ENCODE measurements around the gene AGBL5. TPM values are rescaled to one million over a fixed set of nuclear protein-coding genes. Genes with fewer than 3 reads are reported as not detected.

AGBL5 gene
- total RNA-seq, 1 donor from 2014 or later, result 68.3 TPM

DNA sequence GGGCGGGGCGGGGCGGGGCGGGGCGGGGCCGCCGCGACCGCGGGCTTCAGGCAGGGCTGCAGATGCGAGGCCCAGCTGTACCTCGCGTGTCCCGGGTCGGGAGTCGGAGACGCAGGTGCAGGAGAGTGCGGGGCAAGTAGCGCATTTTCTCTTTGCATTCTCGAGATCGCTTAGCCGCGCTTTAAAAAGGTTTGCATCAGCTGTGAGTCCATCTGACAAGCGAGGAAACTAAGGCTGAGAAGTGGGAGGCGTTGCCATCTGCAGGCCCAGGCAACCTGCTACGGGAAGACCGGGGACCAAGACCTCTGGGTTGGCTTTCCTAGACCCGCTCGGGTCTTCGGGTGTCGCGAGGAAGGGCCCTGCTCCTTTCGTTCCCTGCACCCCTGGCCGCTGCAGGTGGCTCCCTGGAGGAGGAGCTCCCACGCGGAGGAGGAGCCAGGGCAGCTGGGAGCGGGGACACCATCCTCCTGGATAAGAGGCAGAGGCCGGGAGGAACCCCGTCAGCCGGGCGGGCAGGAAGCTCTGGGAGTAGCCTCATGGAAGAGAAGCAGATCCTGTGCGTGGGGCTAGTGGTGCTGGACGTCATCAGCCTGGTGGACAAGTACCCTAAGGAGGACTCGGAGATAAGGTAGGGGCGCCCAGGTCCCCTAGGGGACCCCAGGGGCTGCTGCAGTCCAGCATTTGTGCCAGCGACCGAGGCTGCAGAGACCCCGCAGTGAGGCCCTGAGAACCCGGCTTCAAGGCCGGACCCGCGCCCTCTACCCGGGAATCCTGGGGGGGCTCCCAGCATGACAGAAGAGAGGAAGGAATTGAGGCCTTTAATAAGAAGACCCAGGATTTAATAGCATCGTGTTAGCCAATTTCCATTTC is 35.5 kb downstream of the AGBL5 start, which contains the start of gene KHK:
Gene KHK, plus strand, starts transcription at position 49 of the 870 bp plus-strand sequence. Its CDS starts 488 bp downstream, at position 537.
- peak within 1 kb of the TSS; percentile 49 for H3K9ac ChIP-seq
- peak within 1 kb of the TSS; percentile 61 for H3K4me3 ChIP-seq
- no peaks in the 10 kb centered on the region for H3K36me3 Mint-ChIP-seq
- no peaks in the 10 kb centered on the region for H3K9me3 Mint-ChIP-seq
- peak; percentile 72 for DNase-seq (ENCODE audit: low spot score)
- TF ChIP-seq EZH2 (IDR thresholded peaks at IDR 0.05) (no peak), EZH2phosphoT487 (IDR thresholded peaks at IDR 0.05) (no peak)
- TF ChIP-seq, protein P1, sequence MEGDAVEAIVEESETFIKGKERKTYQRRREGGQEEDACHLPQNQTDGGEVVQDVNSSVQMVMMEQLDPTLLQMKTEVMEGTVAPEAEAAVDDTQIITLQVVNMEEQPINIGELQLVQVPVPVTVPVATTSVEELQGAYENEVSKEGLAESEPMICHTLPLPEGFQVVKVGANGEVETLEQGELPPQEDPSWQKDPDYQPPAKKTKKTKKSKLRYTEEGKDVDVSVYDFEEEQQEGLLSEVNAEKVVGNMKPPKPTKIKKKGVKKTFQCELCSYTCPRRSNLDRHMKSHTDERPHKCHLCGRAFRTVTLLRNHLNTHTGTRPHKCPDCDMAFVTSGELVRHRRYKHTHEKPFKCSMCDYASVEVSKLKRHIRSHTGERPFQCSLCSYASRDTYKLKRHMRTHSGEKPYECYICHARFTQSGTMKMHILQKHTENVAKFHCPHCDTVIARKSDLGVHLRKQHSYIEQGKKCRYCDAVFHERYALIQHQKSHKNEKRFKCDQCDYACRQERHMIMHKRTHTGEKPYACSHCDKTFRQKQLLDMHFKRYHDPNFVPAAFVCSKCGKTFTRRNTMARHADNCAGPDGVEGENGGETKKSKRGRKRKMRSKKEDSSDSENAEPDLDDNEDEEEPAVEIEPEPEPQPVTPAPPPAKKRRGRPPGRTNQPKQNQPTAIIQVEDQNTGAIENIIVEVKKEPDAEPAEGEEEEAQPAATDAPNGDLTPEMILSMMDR (IDR thresholded peaks at IDR 0.05), result no peak
- peaks cover 10% of the 10 kb centered on the region for H3K4me1 ChIP-seq
- peaks cover 3% of the 10 kb centered on the region for H3K79me2 ChIP-seq (ENCODE audit: low read depth)
- no peaks in the 10 kb centered on the region for H3K9me3 ChIP-seq (ENCODE audit: low read depth)
- no peak within 1 kb of the TSS for H3K27ac ChIP-seq
- no peaks in the 10 kb centered on the region for H3K36me3 ChIP-seq
- peaks cover 19% of the 10 kb centered on the region for H3K27me3 ChIP-seq
- no peaks in the 10 kb centered on the region for H4K20me1 ChIP-seq (ENCODE audit: low read depth)
- H3F3A ChIP-seq (ENCODE audit: low read depth), result peaks cover 16% of the 10 kb centered on the region
- peak within 1 kb of the TSS; percentile 85 for H3K4me3 Mint-ChIP-seq
- H3K4me2 ChIP-seq, result peak within 1 kb of the TSS; percentile 97
- peaks cover 6% of the 10 kb centered on the region for H3K27me3 Mint-ChIP-seq (ENCODE audit: insufficient read depth, low read depth)
- H2AFZ ChIP-seq (replicated peaks), result peak within 1 kb of the TSS; percentile 93
- H3K27ac Mint-ChIP-seq, result no peak within 1 kb of the TSS
- H3K4me1 Mint-ChIP-seq, result peaks cover 20% of the 10 kb centered on the region

DNA sequence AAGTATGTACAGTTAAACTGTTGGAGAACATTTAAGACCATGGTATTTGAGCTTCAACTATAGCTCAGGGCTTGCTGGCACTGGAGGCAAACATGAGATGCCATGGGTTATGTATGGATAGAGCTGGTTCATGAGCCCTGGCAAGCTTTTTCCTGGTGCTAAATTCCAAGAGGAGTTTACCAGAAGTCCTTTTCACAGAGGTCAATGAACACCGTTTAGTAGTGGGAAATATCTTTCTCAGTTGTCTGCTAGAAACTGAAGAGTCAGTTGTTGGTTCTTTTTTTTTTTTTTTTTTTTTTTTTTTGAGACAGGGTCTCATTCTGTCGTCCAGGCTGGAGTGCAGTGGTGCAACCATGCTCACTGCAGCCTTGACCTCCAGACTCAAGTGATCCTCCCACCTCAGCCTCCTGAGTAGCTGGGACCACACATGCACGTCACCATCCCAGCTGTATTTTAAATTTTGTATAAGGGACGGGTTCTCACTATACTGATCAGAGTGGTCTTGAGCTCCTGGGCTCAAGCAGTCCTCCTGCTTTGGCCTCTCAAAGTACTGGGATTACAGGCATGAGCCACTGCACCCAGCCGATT is 36.4 kb downstream of the AGBL5 start:
- Histone ChIP-seq H4K20me1 (ENCODE audit: low read depth) (no peaks in the 10 kb centered on the region), H3K4me3 (peak overlapping the region; percentile 61), H3K9ac (no peak overlapping the region), H3K27ac (no peak overlapping the region), H3F3A (ENCODE audit: low read depth) (peaks cover 16% of the 10 kb centered on the region), H3K27me3 (peaks cover 19% of the 10 kb centered on the region), H3K4me2 (peak overlapping the region; percentile 97), H3K79me2 (ENCODE audit: low read depth) (peaks cover 3% of the 10 kb centered on the region), H3K9me3 (ENCODE audit: low read depth) (no peaks in the 10 kb centered on the region), H3K36me3 (no peaks in the 10 kb centered on the region), H2AFZ (replicated peaks) (no peak overlapping the region), H3K4me1 (peaks cover 10% of the 10 kb centered on the region)
- Mint-ChIP-seq H3K36me3 (no peaks in the 10 kb centered on the region), H3K27me3 (ENCODE audit: insufficient read depth, low read depth) (peaks cover 6% of the 10 kb centered on the region), H3K9me3 (no peaks in the 10 kb centered on the region), H3K4me3 (peak overlapping the region; percentile 84), H3K4me1 (peaks cover 20% of the 10 kb centered on the region), H3K27ac (no peak overlapping the region)
- no peak for DNase-seq (ENCODE audit: low spot score)
- no peak for TF ChIP-seq EZH2 (IDR thresholded peaks at IDR 0.05)
- TF ChIP-seq, protein P1 (IDR thresholded peaks at IDR 0.05), result no peak
- TF ChIP-seq EZH2phosphoT487 (IDR thresholded peaks at IDR 0.05), result no peak

DNA sequence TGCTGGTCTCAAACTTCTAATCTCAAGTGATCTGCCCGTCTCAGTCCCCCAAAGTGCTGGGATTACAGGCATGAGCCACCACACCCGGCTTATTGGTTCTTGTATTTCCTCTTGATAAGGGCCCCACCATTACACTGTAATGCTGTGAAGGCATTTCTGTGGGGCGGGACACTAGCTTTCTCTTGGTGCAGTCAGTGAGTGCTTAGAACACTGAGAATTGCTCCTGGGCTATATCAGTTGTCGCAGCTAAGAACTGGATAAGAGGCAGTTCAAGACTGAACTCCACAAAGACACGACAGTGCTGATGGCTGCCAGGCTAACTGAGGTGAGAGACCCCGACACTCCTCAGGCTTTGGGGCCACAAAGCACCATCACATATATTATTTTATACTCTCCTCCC is 37.2 kb downstream of the AGBL5 start:
- Histone ChIP-seq H3K27me3 (peaks cover 19% of the 10 kb centered on the region), H3K9ac (no peak overlapping the region), H3K4me3 (no peak overlapping the region), H3K79me2 (ENCODE audit: low read depth) (peaks cover 3% of the 10 kb centered on the region), H3K9me3 (ENCODE audit: low read depth) (no peaks in the 10 kb centered on the region), H4K20me1 (ENCODE audit: low read depth) (no peaks in the 10 kb centered on the region), H3K4me1 (peaks cover 10% of the 10 kb centered on the region), H3F3A (ENCODE audit: low read depth) (peaks cover 16% of the 10 kb centered on the region), H2AFZ (replicated peaks) (no peak overlapping the region), H3K27ac (no peak overlapping the region), H3K36me3 (no peaks in the 10 kb centered on the region), H3K4me2 (no peak overlapping the region)
- Mint-ChIP-seq H3K36me3 (no peaks in the 10 kb centered on the region), H3K27me3 (ENCODE audit: insufficient read depth, low read depth) (peaks cover 6% of the 10 kb centered on the region), H3K9me3 (no peaks in the 10 kb centered on the region), H3K4me1 (peaks cover 17% of the 10 kb centered on the region), H3K4me3 (peak overlapping the region; percentile 38), H3K27ac (no peak overlapping the region)
- no peak for DNase-seq (ENCODE audit: low spot score)
- TF ChIP-seq EZH2 (IDR thresholded peaks at IDR 0.05) (no peak), EZH2phosphoT487 (IDR thresholded peaks at IDR 0.05) (no peak)
- TF ChIP-seq, protein P1 (IDR thresholded peaks at IDR 0.05), result no peak

Data from neural progenitor cell (in vitro differentiated cells).